ENCODE measurements around the gene UBR4.

The UBR4 gene

DNA sequence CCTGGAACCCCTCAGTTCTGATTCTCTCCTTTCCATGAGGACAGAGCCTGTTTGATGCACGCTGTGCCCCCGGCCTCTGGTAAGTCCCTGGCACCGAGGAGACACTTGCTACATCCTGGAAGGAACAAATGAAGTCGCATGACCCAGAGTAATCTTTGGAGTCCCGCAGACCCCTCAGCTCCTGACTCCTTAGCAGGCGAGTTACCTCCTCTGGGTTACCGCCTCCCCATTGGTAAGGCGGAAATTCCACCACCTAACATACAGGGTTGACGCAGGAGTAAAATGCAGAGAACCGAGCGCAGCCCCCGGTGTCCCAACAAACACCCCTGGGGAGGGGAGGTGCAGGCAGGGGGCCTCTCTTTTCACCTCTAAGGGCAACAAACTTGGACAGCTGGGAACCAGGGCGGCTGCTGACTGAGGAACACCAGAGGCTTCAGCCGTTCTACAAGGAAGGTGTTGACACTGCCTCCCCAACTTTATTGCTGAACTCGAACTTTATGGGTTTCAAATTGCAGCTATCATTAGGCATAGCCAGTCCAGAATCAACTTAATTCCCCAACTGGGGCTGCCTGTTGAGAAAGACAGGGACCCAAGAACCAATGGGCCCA lies 138.3 kb downstream of the UBR4 start:
- DNase-seq (ENCODE audit: low spot score), result no peak

DNA sequence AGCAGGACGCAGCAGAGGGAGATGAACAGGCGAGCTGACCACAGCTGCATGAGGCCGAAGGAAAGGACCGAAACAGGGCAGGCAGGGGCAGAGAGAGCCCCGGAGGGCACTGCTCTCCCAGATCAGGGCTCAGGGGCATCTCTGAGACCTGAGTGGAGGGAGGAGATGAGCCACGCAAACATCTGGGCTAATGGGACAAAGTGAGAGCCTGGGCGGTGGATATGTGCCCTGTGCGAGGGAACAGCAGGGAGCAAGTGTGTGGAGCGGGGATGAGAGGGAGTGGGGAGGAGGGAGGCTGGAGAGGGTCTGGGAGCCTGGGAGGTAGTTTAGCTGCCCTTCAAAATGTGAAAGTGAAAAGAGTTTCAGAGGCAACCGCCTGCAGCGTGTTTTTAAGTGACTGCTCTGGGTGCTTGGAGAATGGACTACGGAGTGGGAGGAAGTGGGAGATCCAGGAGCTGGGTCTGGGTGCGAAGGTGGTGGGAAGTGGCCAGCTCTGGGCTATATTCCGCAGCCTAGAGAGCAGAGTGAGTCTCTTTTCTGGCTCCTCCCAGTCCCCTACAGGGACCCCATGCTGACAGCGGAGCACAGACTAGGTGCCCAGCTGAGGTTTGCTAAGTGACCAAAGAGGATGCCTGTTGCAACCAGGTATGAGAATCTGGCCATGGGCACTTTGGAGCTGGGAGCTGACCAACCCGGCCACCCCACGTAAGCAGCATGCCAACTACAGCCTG lies 139.0 kb downstream of the UBR4 start:
- no peak for DNase-seq (ENCODE audit: low spot score)

DNA sequence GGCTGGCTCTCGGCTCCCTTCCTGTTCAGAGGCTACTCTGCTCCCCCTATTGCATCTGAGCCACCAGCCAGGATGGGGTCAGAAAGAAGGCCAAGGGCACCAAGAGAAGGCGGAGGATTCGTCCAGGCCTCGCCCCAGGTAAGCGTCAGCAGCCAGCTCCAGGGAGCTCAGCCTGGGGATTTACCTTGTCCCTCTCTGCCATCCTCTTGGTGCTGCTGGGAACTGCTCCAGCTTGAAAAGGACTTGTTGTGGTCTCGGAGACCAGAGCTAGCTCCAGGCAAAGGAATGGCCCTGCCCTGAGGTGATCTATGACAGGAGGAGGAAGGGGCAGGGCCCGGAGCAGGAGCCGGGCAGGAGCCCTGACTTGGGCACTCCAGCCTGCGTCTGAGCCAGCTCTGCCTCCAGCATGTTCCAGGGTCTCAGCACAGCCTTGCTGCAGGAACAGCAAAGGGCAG lies 139.8 kb downstream of the UBR4 start:
- no peak for DNase-seq (ENCODE audit: low spot score)

DNA sequence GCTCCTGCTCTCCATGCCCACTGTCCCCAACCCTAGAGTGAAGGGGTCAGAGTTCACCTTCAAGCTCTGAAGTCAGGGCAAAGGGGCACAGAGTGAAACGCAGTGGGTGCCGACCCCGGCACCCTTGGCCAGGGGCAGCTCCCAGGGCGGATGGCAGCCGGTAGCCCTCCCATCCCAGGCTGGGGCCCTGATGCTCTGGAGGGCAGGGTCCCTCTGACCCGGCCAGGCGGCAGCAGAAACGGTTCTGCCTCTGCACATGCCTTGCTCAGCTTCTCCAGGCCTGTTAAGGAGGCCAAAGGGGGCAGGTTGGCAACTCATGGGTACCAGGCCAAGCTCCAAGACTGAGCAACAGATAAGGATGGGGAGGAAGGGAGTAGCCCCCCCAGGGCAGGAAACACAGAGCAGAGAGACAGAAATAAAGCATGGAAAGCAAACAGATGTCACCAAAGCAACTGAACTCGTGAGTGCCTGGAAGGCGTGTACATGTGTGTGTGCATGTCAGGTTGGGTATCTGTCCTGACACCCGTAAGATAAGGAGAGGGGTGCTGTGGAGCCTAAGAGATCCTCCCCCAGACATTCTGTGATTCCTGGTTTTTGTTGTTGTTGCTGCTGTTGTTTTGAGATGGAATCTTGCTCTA lies 141.3 kb downstream of the UBR4 start:
- no peak for DNase-seq (ENCODE audit: low spot score)

DNA sequence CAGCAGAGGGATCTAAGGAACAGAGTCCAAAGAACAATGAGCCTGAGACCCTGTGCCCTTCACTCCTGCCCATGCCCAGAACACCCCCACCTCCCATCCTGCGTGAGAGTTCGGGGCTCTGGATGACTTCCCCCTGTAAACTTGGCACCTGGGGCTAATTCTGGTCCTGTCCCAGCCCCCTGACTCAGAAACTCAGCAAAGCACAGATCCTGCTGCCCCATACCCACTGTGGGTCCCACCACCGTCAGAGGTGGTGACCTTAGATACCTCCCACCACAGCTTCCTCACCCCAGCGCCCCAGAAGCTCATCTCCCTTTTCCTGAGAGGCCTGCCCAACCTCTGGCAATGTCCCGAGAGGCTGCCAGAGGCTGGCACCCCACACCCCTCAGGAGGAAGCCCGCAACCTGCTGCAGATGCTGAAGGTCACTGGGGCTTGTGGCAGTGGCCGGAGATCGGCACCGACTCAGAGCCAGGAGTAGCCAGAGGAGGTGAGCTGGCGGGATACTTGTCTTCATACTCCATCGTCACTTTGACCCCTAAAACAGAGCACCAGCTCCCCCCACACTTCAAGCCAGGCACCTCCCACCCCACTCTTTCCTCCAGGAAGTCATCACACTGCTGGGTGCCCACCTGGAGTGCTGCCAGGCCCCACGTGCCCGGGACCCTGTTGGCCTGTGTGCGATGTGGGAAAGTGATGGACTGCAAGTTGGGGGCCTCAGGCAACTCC lies 142.0 kb downstream of the UBR4 start:
- DNase-seq (ENCODE audit: low spot score), result no peak

DNA sequence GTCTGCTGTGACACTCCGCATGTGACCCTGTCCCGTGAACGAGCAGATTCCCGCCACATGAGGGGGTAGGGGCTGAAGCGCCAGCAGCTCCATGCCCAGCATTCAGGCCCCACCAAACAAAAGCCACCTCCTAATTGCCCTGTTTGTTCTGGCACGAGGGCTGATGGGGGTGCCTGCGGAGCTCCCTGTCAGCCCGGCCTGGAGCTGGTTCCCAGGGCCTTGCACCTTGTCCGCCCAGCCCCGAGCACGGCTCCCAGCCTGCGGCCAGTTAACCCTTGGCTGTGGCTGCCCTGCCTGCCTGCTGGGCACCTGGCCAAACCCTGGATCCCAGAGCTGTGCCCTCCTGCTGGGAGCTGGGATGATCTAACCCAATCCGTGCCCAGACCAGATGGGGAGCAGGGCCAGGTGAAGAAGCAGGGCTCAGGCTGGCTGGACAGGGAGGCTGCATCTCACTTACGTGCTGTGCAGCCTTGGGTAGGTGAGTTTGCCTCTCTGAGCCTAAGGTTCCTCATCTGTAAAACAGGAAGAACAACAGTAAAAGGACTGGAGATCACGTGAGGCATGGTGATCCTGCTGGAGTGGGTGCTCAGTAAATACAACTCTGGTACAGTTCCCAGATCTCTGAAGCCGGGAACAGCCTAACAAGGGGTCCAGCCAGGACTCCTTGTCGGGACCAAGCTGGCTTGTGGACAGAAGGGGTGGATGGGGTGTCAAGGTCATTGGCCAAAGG lies 142.7 kb downstream of the UBR4 start:
- peak; percentile 71 for DNase-seq (ENCODE audit: low spot score)

DNA sequence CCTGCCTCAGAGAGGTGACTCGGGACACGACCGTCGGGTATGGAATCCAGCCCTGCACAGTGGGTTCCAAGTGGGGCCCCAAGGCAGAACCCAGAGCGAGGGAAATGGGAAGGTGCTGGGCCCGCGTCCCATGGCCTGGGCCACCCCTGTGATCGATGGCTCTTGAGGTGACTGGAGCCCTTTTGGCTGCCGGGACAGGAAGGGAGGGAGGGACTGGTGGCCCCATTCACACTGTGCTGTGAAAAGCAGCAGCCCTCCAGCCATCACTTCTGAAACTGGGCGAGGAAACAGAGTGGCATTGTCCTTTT lies 143.2 kb downstream of the UBR4 start:
- no peak for DNase-seq (ENCODE audit: low spot score)

DNA sequence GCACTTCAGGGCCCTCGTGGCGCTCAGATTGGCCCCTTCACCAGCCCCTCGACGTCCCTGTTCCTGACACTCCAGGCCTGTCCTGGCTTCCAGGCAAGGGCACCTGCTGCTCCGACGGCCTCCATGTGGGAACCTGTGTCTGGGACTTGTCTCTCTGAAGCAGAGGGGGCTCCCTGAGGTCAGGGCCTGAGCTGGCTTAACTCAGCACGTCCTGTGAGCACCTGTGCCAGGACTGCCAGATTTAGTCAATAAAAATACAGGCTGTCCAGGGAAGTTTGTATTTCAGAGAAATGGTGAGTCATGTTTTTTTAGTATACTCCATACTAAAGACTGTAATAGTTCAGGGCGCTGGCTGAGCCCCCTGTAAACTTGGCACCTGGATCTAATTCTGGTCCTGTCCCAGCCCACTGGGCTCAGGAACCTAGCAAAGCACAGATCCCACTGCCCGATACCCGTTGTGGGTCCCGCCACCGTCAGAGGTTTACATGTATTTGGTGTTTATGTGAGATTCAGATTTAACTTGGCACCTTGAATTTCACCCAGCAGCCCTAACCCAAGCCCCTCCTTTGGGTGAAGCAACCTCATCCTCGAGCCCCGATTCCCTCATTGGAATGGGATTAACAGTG lies 143.7 kb downstream of the UBR4 start:
- no peak for DNase-seq (ENCODE audit: low spot score)

DNA sequence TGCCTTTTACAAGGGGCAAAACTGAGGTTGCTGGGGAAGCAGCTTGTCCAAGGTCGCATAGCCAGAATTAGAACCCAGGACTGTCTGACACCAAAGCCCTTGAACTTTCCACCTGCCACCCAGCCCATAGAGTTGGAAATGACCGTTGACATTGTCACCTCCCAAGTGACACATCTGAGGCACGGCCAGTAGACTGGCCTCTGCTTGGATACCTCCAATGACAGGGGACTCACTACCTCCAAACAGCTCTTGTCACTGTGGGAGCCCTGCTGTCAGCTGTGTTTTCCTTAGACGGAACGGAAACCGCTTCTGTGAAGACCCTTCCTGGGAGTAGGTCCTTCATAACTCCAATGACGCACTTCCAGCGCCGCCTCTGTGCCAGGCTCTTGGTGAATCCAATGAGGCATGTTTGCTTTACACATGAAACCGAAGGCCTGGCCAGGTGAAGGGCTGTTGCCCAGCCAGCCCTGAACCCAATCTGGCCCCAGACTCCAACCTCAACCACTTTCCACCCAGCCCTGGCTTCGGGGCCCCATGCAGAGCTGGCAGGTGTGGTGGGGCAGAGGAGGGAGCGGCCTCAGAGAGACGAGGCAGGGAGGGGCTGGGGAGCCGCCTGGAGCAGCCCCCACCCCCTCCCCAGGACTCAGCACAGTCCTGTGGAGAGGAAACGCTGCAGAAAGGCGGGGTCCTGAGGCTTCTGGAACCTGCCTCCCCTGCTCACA lies 144.4 kb downstream of the UBR4 start:
- no peak for DNase-seq (ENCODE audit: low spot score)

DNA sequence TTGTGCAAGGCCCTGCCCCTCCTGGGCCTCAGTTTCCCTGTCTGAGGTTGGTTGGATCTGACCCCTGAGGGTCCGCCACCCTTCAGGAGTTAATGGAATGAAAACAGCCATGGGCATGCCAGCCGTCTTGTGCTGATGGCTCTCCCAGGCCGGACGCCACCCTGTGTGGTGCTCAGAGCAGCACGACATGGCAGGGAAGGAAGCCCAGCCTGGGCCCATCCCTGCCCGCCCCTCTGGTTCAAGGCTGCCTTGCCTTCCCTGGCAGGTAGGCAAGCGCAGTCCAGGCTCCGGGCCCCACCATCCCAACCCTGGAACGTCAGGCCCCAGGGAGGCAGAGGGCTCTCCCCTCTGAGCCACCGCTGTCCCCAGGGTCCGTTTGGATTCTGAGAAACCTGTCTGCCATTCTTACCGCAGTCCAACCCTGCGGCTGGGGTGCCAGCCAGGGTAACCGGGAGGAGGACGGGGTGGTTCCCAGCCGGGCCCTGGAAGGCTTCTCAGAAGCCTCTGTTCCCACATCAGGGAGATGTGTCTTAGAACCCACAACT lies 145.1 kb downstream of the UBR4 start:
- DNase-seq (ENCODE audit: low spot score), result no peak

DNA sequence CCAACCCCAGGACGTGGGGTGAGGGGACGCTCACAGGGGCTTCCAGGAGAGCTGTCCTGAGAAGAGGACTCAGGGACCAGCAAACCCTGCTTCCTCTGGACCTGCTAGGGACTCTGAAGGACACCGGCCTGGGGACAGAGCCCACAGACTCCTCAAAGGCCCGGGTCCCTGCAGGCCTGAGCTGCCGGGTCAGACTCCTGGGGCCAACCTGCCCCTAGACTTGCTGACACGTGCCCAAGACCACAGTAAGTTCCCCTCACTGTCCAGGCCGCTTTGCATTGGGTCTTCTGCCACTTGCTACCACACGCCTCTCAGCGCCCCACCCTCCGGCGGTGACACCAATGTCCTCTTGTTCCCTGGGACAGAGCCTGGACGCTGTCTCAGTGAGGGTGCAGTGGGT lies 146.9 kb downstream of the UBR4 start:
- no peak for DNase-seq (ENCODE audit: low spot score)

DNA sequence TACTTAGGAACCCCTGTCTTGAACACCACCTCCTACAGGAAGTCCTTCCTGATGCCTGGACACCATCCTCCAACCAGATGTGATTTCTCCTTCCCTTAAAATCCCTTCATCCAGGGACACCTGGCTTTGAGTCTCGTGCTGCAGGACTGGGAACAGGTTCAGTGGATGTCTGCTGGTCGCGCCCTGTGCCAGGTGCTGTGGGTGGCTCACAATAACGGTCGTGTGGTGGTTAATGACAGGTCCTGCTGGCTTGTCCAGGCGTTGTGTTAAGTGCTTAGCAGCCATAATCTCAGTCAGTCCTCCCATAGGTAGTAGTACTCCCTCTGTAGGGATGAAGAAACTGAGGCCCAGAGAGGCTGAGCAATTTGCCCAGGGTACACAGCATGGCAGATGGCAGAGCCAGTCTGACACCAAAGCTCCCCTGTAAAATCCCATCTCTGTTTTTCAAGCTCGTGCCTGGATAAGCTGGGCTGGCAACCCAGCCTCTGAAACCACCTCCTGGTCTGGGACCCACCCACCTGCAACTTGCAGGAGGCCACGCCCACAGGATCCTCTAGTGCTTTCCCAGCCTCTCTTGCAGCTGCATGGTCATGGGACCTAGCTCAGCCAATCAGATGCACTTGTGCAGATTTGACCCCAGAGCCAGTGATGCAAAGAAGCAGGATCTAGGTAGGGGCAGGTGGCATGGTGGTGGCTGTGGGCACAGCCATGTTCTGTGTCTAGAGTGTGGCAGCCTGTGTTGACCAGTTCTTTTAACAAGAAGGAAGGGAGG lies 147.6 kb downstream of the UBR4 start:
- no peak for DNase-seq (ENCODE audit: low spot score)

DNA sequence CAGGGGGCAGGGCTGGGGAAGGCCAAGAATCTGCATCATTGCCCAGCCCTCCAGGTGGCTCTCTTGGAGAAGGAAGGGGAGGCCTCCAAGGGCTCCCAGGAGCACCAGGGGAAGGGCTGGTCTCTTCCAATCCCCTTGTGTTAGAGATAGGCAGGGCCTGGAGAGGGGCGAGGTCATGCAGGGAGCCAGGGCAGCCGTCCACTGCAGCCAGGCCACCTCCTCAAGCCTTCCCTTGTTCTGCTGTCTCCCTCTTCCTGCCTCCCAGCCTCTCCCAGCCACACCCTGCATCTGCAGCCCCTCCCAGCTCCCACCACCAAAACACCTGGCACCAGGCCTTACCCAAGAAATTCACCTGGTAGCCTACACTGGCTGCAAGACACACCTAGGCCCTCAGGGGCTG lies 148.3 kb downstream of the UBR4 start:
- DNase-seq (ENCODE audit: low spot score), result no peak

DNA sequence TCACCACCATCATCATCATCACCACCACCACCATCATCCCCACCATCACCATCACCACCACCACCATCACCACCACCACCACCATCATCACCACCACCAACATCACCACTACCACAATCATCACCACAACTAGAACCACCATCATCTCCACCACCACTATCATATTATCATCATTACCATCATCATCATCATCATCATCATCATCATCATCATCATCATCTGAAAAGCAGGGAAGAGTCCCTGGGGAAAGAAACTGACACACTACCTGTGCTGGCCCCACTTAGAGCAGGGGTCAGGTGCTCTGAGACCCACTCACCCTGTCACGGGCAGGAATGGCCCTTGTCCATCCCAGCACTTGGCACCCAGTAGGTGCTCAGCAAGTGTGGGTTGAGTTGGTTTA lies 148.7 kb downstream of the UBR4 start:
- no peak for DNase-seq (ENCODE audit: low spot score)

DNA sequence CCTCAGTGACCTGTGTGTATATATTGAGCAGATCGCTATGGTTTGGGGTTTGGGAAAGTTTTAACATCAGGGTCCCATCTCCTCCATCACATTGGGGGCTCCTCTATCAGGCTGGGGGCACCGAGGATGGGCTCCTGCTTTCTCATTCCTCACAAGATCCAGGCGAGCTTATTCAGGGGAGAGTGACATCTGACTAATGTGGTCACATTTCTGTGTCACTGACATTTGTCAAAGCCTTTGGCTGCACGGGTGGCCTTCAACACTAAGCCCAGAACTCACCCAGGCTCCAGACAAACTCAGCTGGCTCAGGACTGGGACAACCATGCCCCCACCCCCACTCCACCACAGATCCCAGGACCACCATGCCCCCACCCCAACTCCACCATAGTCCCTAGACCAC lies 150.3 kb downstream of the UBR4 start:
- DNase-seq (ENCODE audit: low spot score), result no peak

DNA sequence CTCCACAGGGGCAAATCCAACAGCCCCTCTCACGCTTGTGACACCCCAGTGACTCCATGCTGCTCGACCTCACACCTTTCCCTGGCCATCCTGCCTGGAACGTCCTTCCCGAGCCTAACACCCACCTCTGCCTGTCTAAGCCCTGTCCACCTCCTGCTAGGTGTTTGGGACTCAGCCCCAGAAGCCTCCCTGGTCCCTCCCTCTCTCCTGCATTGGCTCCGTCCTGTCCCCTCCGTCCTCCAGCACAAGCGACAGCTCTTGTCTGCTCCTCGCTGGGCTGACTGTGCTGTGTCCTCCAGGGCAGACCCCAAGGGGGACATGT lies 151.6 kb downstream of the UBR4 start:
- DNase-seq (ENCODE audit: low spot score), result no peak

DNA sequence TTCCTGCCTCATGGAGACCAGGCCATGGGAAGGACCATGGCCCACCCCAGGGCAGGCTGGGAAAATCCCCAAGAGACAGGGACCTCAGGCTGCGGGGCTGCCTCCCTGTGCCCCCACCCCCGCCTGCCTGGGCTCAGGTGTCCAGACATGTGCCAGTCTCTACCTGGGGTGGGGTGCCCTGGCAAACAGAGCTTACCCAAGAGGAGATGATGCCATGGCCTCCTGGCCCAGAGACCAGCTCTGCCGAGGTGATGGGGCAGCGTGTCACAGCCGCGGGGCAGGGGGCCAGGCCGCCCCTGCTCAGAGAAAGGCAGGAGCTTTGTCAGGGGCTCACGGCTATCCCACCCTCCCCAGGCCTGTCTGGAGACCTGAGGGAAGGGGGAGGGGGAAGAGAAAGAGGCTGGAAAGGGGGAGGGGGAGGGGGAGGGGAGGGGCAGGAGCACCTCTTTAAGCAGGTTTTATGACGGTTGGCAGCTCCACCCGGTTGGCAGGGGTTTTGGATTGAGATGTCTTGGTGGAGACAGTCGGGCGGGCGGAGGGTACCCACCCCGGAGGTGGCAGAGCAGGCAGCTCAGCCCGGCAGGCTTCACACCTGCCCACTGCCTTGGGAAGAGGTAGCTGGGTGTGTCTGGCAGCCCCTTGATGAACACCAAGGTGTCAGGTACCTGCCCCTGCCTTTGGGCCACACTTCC lies 152.1 kb downstream of the UBR4 start:
- DNase-seq (ENCODE audit: low spot score), result no peak

DNA sequence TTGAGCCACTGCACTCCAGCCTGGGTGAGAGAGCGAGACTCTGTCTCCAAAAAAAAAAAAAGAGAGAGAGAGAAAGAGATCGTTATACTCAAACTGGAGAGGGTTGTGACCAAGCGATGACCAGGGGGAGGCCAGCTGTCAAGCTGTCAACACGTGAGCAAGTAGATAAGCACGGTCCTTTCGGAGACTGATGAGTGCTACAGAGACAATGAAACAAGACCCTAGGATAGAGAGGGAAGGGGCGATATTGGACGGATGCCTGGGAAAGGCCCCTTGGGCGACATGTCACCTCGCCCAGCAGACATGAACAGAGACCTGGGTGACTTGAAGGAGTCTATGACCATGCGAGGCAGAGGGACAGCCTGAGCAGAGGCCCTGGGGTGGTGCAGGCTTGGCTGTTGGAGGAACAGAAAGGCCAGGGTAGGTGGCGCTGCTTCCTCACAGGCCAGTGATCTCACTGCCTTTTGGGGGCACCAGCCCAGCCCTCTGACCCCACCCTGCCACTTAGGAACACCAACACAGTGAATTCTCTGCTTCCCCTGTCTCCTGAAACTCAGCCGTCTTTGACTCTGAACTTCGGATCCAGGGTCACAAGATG lies 152.8 kb downstream of the UBR4 start:
- no peak for DNase-seq (ENCODE audit: low spot score)

DNA sequence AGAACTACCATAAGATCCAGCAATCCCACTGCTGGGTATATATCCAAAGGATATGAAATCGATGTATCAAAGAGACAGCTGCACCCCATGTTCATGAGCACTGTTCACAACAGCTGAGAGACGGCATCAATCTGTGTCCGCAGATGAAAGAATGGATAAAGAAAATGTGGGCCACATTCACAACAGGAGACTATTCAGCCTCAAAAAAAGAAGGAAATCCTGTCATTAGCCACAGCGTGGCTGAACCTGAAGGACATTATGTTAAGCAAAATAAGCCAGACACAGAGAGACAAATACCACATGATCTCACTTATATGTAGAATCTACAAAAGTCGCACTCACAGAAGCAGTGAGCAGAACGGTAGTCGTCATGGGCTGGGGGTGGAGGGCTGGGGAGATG lies 154.4 kb downstream of the UBR4 start:
- DNase-seq (ENCODE audit: low spot score), result no peak

All from ecto neural progenitor cell (in vitro differentiated cells).